GM10248 (cell line): Measurements from ENCODE around the gene PRKCD.

ENCODE experiments used
- CTCF ChIA-PET: fragments of 300-600 bp; sonication (Branson Sonifier 250); formaldehyde crosslinking; extraction: SDS; loops from one replicate; lab custom pipeline; 2021; ENCODE audit warnings: antibody characterized with exemption; lab: Yijun Ruan, JAX
- POLR2A ChIA-PET: fragments of 350-650 bp; sonication (Branson Sonifier 250); formaldehyde crosslinking; extraction: SDS; loops from one replicate; lab custom pipeline; 2020; ENCODE audit warnings: antibody characterized with exemption; lab: Yijun Ruan, JAX
- DNase-seq: peaks from one replicate; pipeline ENCODE4 v3.0.0; 2012; ENCODE audit errors: extremely low spot score
- CTCF ChIP-seq: IDR thresholded peaks from 2 replicates; pipeline ENCODE4 v1.5.1; 2012; ENCODE audit warnings: mild to moderate bottlenecking, low read depth; ENCODE audit errors: extremely low read depth, missing control alignments, control extremely low read depth

PRKCD gene

GRCh38 chr3:53193466-53194209 is 32.6 kb downstream of the PRKCD start:
- ChIA-PET CTCF (interaction anchor here (1.1 to 12.8 kb wide), 7 partner anchors 13 to 79 kb away, joined by 3 to 253 read pairs (median 9); partner anchors contain the start of gene PRKCD), POLR2A (no interaction called here)

GRCh38 chr3:53194210-53195065 is 33.4 kb downstream of the PRKCD start:
- ChIA-PET POLR2A (no interaction called here), CTCF (interaction anchor here (1.0 to 12.8 kb wide), 18 partner anchors 7 to 152 kb away, joined by 3 to 253 read pairs (median 10); partner anchors contain the start of gene PRKCD)
- no peak for DNase-seq
- TF ChIP-seq CTCF = no peak

More at GRCh38 chr3:53193466-53194209, 32.6 kb downstream of the PRKCD start:
- TF ChIP-seq CTCF = no peak
- no peak for DNase-seq

GRCh38 chr3:53195066-53195450 is 34.0 kb downstream of the PRKCD start:
- TF ChIP-seq CTCF = no peak
- ChIA-PET POLR2A (no interaction called here), CTCF (interaction anchor here (0.9 to 12.8 kb wide), 19 partner anchors 8 to 151 kb away, joined by 3 to 253 read pairs (median 9); partner anchors contain the start of gene PRKCD)
- DNase-seq = no peak

DNA sequence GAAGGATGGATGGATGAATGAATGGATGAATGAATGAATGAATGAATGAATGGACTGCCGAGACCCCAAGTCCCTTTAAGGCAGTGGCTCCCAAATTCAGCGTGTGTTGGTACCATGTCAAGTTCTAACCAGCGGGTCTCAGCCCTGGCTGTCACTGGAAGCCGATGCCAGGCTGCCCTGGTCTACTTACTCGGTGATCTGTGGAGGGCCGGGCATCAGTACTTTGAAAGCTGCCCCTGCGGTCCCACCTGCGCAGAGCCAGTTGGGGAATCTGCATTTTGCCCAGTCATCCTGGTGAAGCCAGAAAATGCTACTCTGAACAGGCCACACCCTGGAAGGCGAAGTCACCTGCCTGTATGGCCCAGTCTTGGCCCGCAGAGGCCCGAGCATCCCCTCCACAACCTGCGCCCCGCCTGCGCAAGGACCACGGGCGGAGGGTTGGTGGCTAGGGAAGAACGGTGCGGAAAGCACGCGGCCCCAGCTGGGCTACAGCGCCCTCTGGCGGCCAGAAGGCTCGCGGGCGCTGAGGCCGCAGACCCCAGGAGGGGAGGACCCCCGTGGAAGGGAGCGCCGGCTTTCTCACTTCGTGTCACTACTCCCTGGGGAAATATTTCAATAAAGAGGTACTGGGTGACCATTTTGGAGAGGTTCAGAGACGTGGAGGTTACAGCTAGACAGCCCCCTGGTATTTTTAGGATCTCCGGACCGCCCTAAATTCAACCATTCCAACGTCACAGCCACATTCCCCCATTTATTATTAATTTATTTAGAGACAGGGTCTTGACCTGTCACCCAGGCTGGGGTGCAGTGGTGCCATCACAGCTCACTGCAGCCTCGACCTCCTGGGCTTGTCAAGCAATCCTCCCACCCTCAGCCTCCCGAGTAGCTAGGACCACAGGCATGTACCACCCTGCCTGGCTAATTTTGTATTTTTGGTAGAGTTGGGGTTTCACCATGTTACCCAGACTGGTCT is 34.9 kb downstream of the PRKCD start:
- DNase-seq = peak; percentile 83
- TF ChIP-seq CTCF = peak; percentile 97
- ChIA-PET CTCF (interaction anchor here (0.7 to 12.8 kb wide), 42 partner anchors 8 to 345 kb away, joined by 3 to 253 read pairs (median 5); partner anchors contain the start of gene PRKCD), POLR2A (interaction anchor here (1.4 kb wide), 1 partner anchor 61 kb away, joined by 4 read pairs; no protein-coding TSS in a partner anchor)

- peak; percentile 53 for DNase-seq
- ChIA-PET CTCF (interaction anchor here (0.7 to 12.8 kb wide), 38 partner anchors 8 to 346 kb away, joined by 3 to 253 read pairs (median 5); partner anchors contain the start of gene PRKCD), POLR2A (interaction anchor here (1.4 kb wide), 1 partner anchor 62 kb away, joined by 4 read pairs; no protein-coding TSS in a partner anchor)
Observed at GRCh38 chr3:53196575-53197407, 35.8 kb downstream of the PRKCD start.

More at GRCh38 chr3:53196575-53197407, 35.8 kb downstream of the PRKCD start:
- TF ChIP-seq CTCF = peak; percentile 31
